ENCODE results near the gene PLCZ1. TPM values are rescaled to one million over a fixed set of nuclear protein-coding genes. Genes with fewer than 3 reads are reported as not detected.

The PLCZ1 gene
- total RNA-seq, 1 experiment from 2014 or later = not detected

Other genes with a start within 250 kb of the PLCZ1 start
- gene CAPZA3, start 107 bp upstream of the PLCZ1 start, total RNA-seq (2014; rRNA removed; shearing (Covaris generic)) = not detected in 2 replicates